Upper lobe of left lung (tissue), 6 donors: ENCODE data around the gene OR6B2. TPM values are rescaled to one million over a fixed set of nuclear protein-coding genes. Genes with fewer than 3 reads are reported as not detected.

Experiments
- ATAC-seq, 2 donors: fragments of 200-7000 bp; cut with Tn5 transposase; one replicate each; pipeline ENCODE4 v1.9.1; 2022; ENCODE audit warnings: mild to moderate bottlenecking in 2 of 2, moderate library complexity in 2 of 2; ENCODE audit not compliant: low FRiP score in 2 of 2
- DNase-seq, 2 donors: peaks; one replicate each; pipeline ENCODE4 v3.0.0-alpha.2; 2019 to 2020
- H3K27ac ChIP-seq, 4 donors: fragments of 200-600 bp; sonication (generic); one replicate each; pipeline ENCODE4 v1.5.1; 2016 to 2019
- H3K27me3 ChIP-seq, 4 donors: fragments of 200-600 bp; sonication (generic); one replicate each; pipeline ENCODE4 v1.5.1; 2017 to 2019
- H3K36me3 ChIP-seq, 4 donors: fragments of 200-600 bp; sonication (generic); one replicate each; pipeline ENCODE4 v1.5.1; 2016 to 2019
- H3K4me1 ChIP-seq, 4 donors: fragments of 200-600 bp; sonication (generic); one replicate each; pipeline ENCODE4 v1.5.1; 2018 to 2019
- H3K4me3 ChIP-seq, 4 donors: fragments of 200-600 bp; sonication (generic); one replicate each; pipeline ENCODE4 v1.5.1; 2017 to 2019; ENCODE audit warnings: mild to moderate bottlenecking in 2 of 4, moderate library complexity in 1 of 4
- H3K9me3 ChIP-seq, 4 donors: fragments of 200-600 bp; sonication (generic); one replicate each; pipeline ENCODE4 v1.5.1; 2018 to 2019
- EP300 ChIP-seq, 4 donors: sonication (generic); formaldehyde crosslinking; IDR thresholded peaks; one replicate each; pipeline ENCODE4 v1.5.1; 2017; ENCODE audit warnings: antibody characterized with exemption in 4 of 4, control low read depth in 2 of 4
- POLR2A ChIP-seq, 4 donors: fragments of 450-650 bp; IDR thresholded peaks; one replicate each; pipeline ENCODE4 v1.5.1; 2016 to 2017; ENCODE audit warnings: antibody characterized with exemption in 4 of 4, mild to moderate bottlenecking in 2 of 4
- POLR2AphosphoS5 ChIP-seq, 2 donors: sonication (generic); formaldehyde crosslinking; IDR thresholded peaks; one replicate each; pipeline ENCODE4 v1.5.1; 2017; ENCODE audit warnings: antibody characterized with exemption in 2 of 2
- WGBS, 2 donors: methylation state at CpG; one replicate each; pipeline ENCODE4 v1.1.5; 2017 to 2018; 5-methylcytosine and 5-hydroxymethylcytosine counted together
- total RNA-seq, 6 donors: library from RNA; depleted of rRNA in 4 of 6; stranded (reverse); fragments of >200 nt in 4 of 6; gene quantifications; one replicate each; pipeline versions ENCODE4 v1.1.0 to v1.2.1, GENCODE V29; 2016 to 2021
- TF ChIP-seq, protein P1 (sequence below), 6 experiments: fragments of 450-650 bp in 4 of 6; fragments of 200-600 bp in 2 of 6; sonication (generic) in 2 of 6; IDR thresholded peaks; one replicate each; pipeline ENCODE4 v1.5.1; 2016 to 2019; ENCODE audit warnings: antibody characterized with exemption in 6 of 6
- donor health status: DM: no; HTN: no; CAD: no; lungs with moderate emphysema.
- donor health status: DM: no; HTN: yes; CAD: no; lungs with severe emphysema.

OR6B2 gene
- total RNA-seq, 6 donors from 2014 or later = not detected

DNA sequence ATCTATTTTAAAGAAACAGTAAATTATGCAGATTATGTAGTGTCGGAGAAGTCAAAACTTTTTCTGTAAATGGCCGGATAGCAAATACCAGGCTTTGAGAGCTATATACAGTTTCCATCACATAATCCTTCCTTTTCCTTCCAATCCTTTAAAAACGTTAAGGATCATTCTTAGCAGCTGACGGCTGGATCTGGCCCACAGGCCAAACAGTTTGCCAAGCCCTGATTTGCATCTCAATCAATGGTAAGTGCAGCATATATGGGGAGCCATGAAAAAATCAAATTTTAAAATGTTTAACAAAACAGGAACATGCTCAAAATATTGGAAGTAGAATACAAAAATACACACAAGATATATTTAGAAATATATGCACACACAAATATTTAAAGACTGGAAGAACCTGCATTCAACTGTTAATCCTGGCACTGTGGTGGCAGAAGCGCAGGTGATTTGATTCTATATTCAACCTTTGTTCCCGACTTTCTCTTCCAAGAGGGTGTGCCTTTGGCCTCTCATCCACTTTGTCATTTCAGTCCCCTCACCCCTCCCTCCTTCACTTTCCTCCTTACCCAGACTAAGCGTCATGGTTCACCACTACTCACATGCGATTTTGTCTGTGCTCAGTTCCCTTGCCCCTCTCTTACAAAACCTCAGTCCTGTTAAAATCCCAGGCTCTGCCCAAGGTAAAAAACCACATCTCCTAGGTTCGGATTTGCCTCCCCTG, 32.4 kb downstream of the OR6B2 start:
- no peaks in the 10 kb centered on the region for H3K27me3 ChIP-seq
- 81 to 86% methylated on average over 9 of the region's 9 CpGs for WGBS, 2 donors
- no peak overlapping the region for H3K4me3 ChIP-seq
- DNase-seq = no peak
- no peaks in the 10 kb centered on the region for H3K4me1 ChIP-seq
- no peaks in the 10 kb centered on the region for H3K9me3 ChIP-seq
- TF ChIP-seq POLR2AphosphoS5 (IDR thresholded peaks at IDR 0.05) (no peak), EP300 (IDR thresholded peaks at IDR 0.05) (no peak), POLR2A (IDR thresholded peaks at IDR 0.05) (no peak)
- TF ChIP-seq, protein P1, sequence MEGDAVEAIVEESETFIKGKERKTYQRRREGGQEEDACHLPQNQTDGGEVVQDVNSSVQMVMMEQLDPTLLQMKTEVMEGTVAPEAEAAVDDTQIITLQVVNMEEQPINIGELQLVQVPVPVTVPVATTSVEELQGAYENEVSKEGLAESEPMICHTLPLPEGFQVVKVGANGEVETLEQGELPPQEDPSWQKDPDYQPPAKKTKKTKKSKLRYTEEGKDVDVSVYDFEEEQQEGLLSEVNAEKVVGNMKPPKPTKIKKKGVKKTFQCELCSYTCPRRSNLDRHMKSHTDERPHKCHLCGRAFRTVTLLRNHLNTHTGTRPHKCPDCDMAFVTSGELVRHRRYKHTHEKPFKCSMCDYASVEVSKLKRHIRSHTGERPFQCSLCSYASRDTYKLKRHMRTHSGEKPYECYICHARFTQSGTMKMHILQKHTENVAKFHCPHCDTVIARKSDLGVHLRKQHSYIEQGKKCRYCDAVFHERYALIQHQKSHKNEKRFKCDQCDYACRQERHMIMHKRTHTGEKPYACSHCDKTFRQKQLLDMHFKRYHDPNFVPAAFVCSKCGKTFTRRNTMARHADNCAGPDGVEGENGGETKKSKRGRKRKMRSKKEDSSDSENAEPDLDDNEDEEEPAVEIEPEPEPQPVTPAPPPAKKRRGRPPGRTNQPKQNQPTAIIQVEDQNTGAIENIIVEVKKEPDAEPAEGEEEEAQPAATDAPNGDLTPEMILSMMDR (IDR thresholded peaks at IDR 0.05) = no peak
- peaks cover 9 to 62% (median 40%) of the 10 kb centered on the region in 4 donors for H3K36me3 ChIP-seq
- no peak for ATAC-seq
- H3K27ac ChIP-seq = no peak overlapping the region

DNA sequence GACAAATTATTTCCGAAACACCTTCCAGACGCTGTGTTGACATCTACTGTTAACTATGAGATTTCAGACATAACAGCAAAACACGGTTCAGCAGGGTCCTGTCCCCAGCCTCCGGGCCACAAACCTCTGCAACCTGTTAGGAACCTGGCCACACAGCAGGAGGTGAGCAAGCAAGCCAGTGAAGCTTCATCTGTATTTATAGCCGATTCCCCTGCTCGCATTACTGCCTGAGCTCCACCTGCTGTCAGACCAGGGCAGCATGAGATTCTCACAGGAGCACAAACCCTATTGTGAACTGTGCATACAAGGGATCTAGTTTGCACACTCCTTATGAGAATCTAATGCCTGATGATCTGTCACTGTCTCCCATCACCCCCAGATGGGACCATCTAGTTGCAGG, 36.1 kb downstream of the OR6B2 start:
- 89 to 95% methylated on average over 5 to 6 of the region's 6 CpGs for WGBS, 2 donors
- ATAC-seq (no peak), DNase-seq (no peak)
- Histone ChIP-seq H3K36me3 (peaks cover 0 to 51% (median 23%) of the 10 kb centered on the region in 4 donors), H3K4me3 (no peak overlapping the region), H3K9me3 (no peaks in the 10 kb centered on the region), H3K27me3 (no peaks in the 10 kb centered on the region), H3K4me1 (no peaks in the 10 kb centered on the region), H3K27ac (no peak overlapping the region)
- no peak for TF ChIP-seq POLR2A (IDR thresholded peaks at IDR 0.05)
- TF ChIP-seq EP300 (IDR thresholded peaks at IDR 0.05) = no peak
- no peak for TF ChIP-seq POLR2AphosphoS5 (IDR thresholded peaks at IDR 0.05)
- TF ChIP-seq, protein P1 (IDR thresholded peaks at IDR 0.05) = no peak

DNA sequence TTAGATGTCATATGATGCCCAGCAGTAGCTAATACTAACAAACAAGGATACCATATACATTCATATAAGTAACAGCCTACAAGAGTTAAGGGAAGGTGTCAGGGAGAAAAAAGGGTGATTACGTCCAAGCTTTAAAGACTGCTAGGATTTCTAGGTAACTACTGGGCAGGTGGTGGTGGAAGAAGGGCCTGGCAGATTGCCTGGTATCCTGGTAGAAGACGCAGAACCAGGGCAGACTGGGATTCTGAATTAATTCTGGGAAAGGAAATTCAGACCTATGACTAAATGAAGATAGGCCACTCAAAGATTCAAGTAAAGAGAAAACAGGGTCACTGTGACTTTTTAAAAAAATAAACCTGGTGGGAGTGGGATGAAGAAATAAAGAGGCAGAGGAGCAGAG, 36.9 kb downstream of the OR6B2 start:
- H3K27me3 ChIP-seq = no peaks in the 10 kb centered on the region
- H3K4me1 ChIP-seq = no peaks in the 10 kb centered on the region
- DNase-seq (no peak), ATAC-seq (no peak)
- H3K36me3 ChIP-seq = peaks cover 0 to 51% (median 19%) of the 10 kb centered on the region in 4 donors
- H3K27ac ChIP-seq = no peak overlapping the region
- TF ChIP-seq POLR2A (IDR thresholded peaks at IDR 0.05) (no peak), EP300 (IDR thresholded peaks at IDR 0.05) (no peak), POLR2AphosphoS5 (IDR thresholded peaks at IDR 0.05) (no peak)
- TF ChIP-seq, protein P1 (IDR thresholded peaks at IDR 0.05) = no peak
- H3K4me3 ChIP-seq = no peak overlapping the region
- H3K9me3 ChIP-seq = no peaks in the 10 kb centered on the region
- 93 to 97% methylated on average over 2 of the region's 2 CpGs for WGBS, 2 donors

DNA sequence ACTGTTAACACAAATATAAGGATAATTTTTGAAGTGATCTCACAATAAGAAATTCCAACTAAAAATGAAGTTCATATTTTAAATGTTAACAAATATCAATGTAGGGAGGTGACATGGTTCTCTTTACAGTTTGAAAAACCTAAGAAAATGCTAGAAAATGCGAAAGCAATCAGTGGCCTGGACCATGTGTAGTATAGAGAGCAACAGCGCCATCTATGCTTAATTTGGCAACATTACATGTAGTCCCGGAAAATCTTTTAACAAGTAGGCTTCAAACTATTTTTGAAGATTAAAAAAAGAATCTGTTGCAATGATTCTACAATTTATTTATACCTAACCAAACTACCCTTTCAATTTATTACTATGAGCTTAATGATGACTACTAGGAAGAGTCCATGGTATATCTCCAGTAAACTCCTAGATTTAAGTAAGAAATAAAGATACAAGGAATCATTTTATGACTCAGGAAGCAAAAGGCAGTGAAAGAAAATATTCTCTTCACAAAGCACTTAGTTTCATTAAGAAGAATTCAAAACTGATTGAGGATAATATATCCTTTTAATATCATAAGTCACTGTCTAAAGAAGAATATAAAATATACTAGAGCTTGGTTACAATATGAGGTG, 38.4 kb downstream of the OR6B2 start:
- Histone ChIP-seq H3K4me3 (no peak overlapping the region), H3K4me1 (no peaks in the 10 kb centered on the region), H3K27me3 (no peaks in the 10 kb centered on the region), H3K36me3 (peaks cover 0 to 56% (median 27%) of the 10 kb centered on the region in 4 donors), H3K27ac (no peak overlapping the region), H3K9me3 (no peaks in the 10 kb centered on the region)
- TF ChIP-seq, protein P1 (IDR thresholded peaks at IDR 0.05) = peak; percentile 63 to 73 (median 66)
- TF ChIP-seq POLR2AphosphoS5 (IDR thresholded peaks at IDR 0.05) = no peak
- TF ChIP-seq POLR2A (IDR thresholded peaks at IDR 0.05) = no peak
- peak in 1 of 2 donors; percentile 79 for ATAC-seq
- DNase-seq = no peak
- WGBS, 2 donors = 12 to 15% methylated on average over 3 of the region's 3 CpGs
